IMR-90 (cell line): ENCODE measurements around the gene STRIP2. TPM values are rescaled to one million over a fixed set of nuclear protein-coding genes. Genes with fewer than 3 reads are reported as not detected.

Experiments
- ATAC-seq: fragments of 200-7000 bp; cut with Tn5 transposase; 2 replicates; pipeline ENCODE4 v1.9.1; 2020; ENCODE audit warnings: low read depth, mild to moderate bottlenecking, moderate library complexity
- BruUV-seq: library from RNA; stranded (reverse); fragments of 400-500 nt; replicated peaks from 2 replicates; lab custom pipeline; 2021; lab: Mats Ljungman, UMichigan
- CTCF ChIA-PET: fragments of 300-600 bp; formaldehyde crosslinking; extraction: SDS; loops from one replicate; lab custom pipeline; 2021; ENCODE audit warnings: antibody characterized with exemption; lab: Yijun Ruan, JAX
- POLR2A ChIA-PET: fragments of 300-600 bp; sonication (Branson Sonifier 250); formaldehyde crosslinking; loops from one replicate; lab custom pipeline; 2022; ENCODE audit warnings: antibody characterized with exemption; ENCODE audit not compliant: unreplicated experiment; lab: Charles Lee
- DNase-seq: peaks from one replicate; pipeline ENCODE4 v3.0.0; 2013
- H2AFZ ChIP-seq: replicated peaks from 2 replicates; pipeline ENCODE3; 2013; ENCODE audit warnings: low read length, mild to moderate bottlenecking; ENCODE audit not compliant: poor library complexity
- H2AK5ac ChIP-seq: 2 replicates; pipeline ENCODE4 v1.6.1; 2013; ENCODE audit warnings: low read depth, low read length, inconsistent platforms
- H2AK9ac ChIP-seq: replicated peaks from 2 replicates; pipeline ENCODE3; 2013; ENCODE audit warnings: mild to moderate bottlenecking, low read depth, low read length, moderate library complexity; ENCODE audit not compliant: poor library complexity
- H2BK120ac ChIP-seq: 2 replicates; pipeline ENCODE4 v1.6.1; 2013; ENCODE audit warnings: low read depth, low read length, inconsistent platforms
- H2BK15ac ChIP-seq: 3 replicates; pipeline ENCODE4 v1.6.1; 2013; ENCODE audit warnings: low read depth, low read length, inconsistent platforms
- H2BK20ac ChIP-seq: 2 replicates; pipeline ENCODE4 v1.6.1; 2013; ENCODE audit warnings: low read depth, mild to moderate bottlenecking, inconsistent platforms, low read length, moderate library complexity
- H2BK5ac ChIP-seq: 2 replicates; pipeline ENCODE4 v1.6.1; 2013; ENCODE audit warnings: mild to moderate bottlenecking, low read depth, low read length, inconsistent platforms; ENCODE audit not compliant: poor library complexity, severe bottlenecking
- H3K14ac ChIP-seq: replicated peaks from 2 replicates; pipeline ENCODE4 v1.6.1; 2013; ENCODE audit warnings: low read depth, low read length, inconsistent platforms
- H3K18ac ChIP-seq: 2 replicates; pipeline ENCODE4 v1.6.1; 2013; ENCODE audit warnings: low read depth, low read length, control low read depth
- H3K23ac ChIP-seq: 2 replicates; pipeline ENCODE4 v1.6.1; 2013; ENCODE audit warnings: low read depth, low read length, inconsistent platforms
- H3K27ac ChIP-seq: 2 replicates; pipeline ENCODE4 v1.5.1; 2013; ENCODE audit warnings: mild to moderate bottlenecking, control low read depth, low read length; ENCODE audit not compliant: insufficient read depth
- H3K27me3 ChIP-seq: 2 replicates; pipeline ENCODE4 v1.6.1; 2013; ENCODE audit warnings: low read length; ENCODE audit not compliant: control insufficient read depth, insufficient read depth
- H3K36me3 ChIP-seq: 2 replicates; pipeline ENCODE4 v1.6.1; 2013; ENCODE audit warnings: low read length, mixed read lengths; ENCODE audit not compliant: control insufficient read depth, insufficient read depth
- H3K4ac ChIP-seq: 2 replicates; pipeline ENCODE4 v1.6.1; 2013; ENCODE audit warnings: low read depth, low read length, inconsistent platforms
- H3K4me1 ChIP-seq: 2 replicates; pipeline ENCODE4 v1.6.1; 2013; ENCODE audit warnings: low read length, mixed read lengths; ENCODE audit not compliant: control insufficient read depth, insufficient read depth
- H3K4me2 ChIP-seq: 2 replicates; pipeline ENCODE4 v1.6.1; 2013; ENCODE audit warnings: low read depth, mild to moderate bottlenecking, control low read depth, low read length, moderate library complexity
- H3K4me3 ChIP-seq: 2 replicates; pipeline ENCODE4 v1.5.1; 2013; ENCODE audit warnings: low read depth, mild to moderate bottlenecking, control low read depth, low read length, moderate library complexity; ENCODE audit not compliant: insufficient read depth
- H3K56ac ChIP-seq: 2 replicates; pipeline ENCODE4 v1.6.1; 2013; ENCODE audit warnings: low read length, inconsistent platforms; ENCODE audit not compliant: insufficient read depth; ENCODE audit errors: extremely low read depth
- H3K79me1 ChIP-seq, 2 experiments: 2 replicates each; pipeline ENCODE4 v1.6.1; 2013; ENCODE audit warnings: low read length in 2 of 2, inconsistent platforms in 1 of 2, low read depth in 1 of 2
- H3K9ac ChIP-seq: 2 replicates; pipeline ENCODE4 v1.6.1; 2013; ENCODE audit warnings: low read depth, low read length, control low read depth
- H3K9me1 ChIP-seq: 2 replicates; pipeline ENCODE4 v1.6.1; 2013; ENCODE audit warnings: low read length, inconsistent platforms; ENCODE audit not compliant: insufficient read depth
- H3K9me3 ChIP-seq: 2 replicates; pipeline ENCODE4 v1.6.1; 2013; ENCODE audit warnings: low read length; ENCODE audit not compliant: control insufficient read depth, insufficient read depth
- H4K20me1 ChIP-seq: 2 replicates; pipeline ENCODE4 v1.6.1; 2013; ENCODE audit warnings: low read length, inconsistent platforms; ENCODE audit not compliant: insufficient read depth
- H4K5ac ChIP-seq: 2 replicates; pipeline ENCODE4 v1.6.1; 2013; ENCODE audit warnings: mild to moderate bottlenecking, low read depth, low read length, control low read depth
- H4K8ac ChIP-seq, 2 experiments: 2 replicates each; pipeline ENCODE4 v1.6.1; 2013; ENCODE audit warnings: low read depth in 2 of 2, low read length in 2 of 2, control low read depth in 1 of 2, inconsistent platforms in 1 of 2
- H4K91ac ChIP-seq: 2 replicates; pipeline ENCODE4 v1.6.1; 2013; ENCODE audit warnings: low read depth, low read length, inconsistent platforms; ENCODE audit not compliant: insufficient read depth
- BHLHE40 ChIP-seq: fragments of 150-350 bp; IDR thresholded peaks from 2 replicates; pipeline ENCODE4 v1.6.1; 2016; ENCODE audit warnings: mild to moderate bottlenecking, low read depth, low read length
- CEBPB ChIP-seq: IDR thresholded peaks from 2 replicates; pipeline ENCODE4 v1.6.1; 2012; ENCODE audit warnings: low read depth, low read length, improper control_type of control experiment
- CHD1 ChIP-seq: IDR thresholded peaks from 2 replicates; pipeline ENCODE4 v1.6.1; 2012; ENCODE audit warnings: low read depth, low read length, improper control_type of control experiment
- CTCF ChIP-seq: conservative IDR thresholded peaks from 2 replicates; pipeline ENCODE4 v1.5.1; 2012; ENCODE audit warnings: mild to moderate bottlenecking, low read depth, low read length, improper control_type of control experiment
- ELK1 ChIP-seq: fragments of 150-350 bp; IDR thresholded peaks from 2 replicates; pipeline ENCODE4 v1.6.1; 2016; ENCODE audit warnings: low read depth, mild to moderate bottlenecking, low read length, moderate library complexity, borderline replicate concordance
- FOS ChIP-seq: fragments of 150-350 bp; IDR thresholded peaks from 2 replicates; pipeline ENCODE4 v1.6.1; 2016; ENCODE audit warnings: low read depth, low read length
- MAFK ChIP-seq: IDR thresholded peaks from 2 replicates; pipeline ENCODE4 v1.6.1; 2012; ENCODE audit warnings: low read depth, low read length, improper control_type of control experiment
- MAZ ChIP-seq: IDR thresholded peaks from 2 replicates; pipeline ENCODE4 v1.6.1; 2012; ENCODE audit warnings: low read depth, mild to moderate bottlenecking, low read length, improper control_type of control experiment, moderate library complexity, borderline replicate concordance
- MXI1 ChIP-seq: IDR thresholded peaks from 2 replicates; pipeline ENCODE4 v1.6.1; 2012; ENCODE audit warnings: low read depth, mild to moderate bottlenecking, low read length, moderate library complexity, borderline replicate concordance
- NFE2L2 ChIP-seq: fragments of 150-350 bp; IDR thresholded peaks from 2 replicates; pipeline ENCODE4 v1.6.1; 2016; ENCODE audit warnings: low read depth, mild to moderate bottlenecking, low read length
- POLR2A ChIP-seq: IDR thresholded peaks from 2 replicates; pipeline ENCODE4 v1.6.1; 2012; ENCODE audit warnings: mild to moderate bottlenecking, low read depth, low read length
- RAD21 ChIP-seq: IDR thresholded peaks from 2 replicates; pipeline ENCODE4 v1.6.1; 2012; ENCODE audit warnings: low read length, improper control_type of control experiment
- RCOR1 ChIP-seq: IDR thresholded peaks from 2 replicates; pipeline ENCODE4 v1.6.1; 2012; ENCODE audit warnings: mild to moderate bottlenecking, low read length, improper control_type of control experiment; ENCODE audit not compliant: insufficient replicate concordance
- RFX5 ChIP-seq: IDR thresholded peaks from 2 replicates; pipeline ENCODE4 v1.8.0; 2012; ENCODE audit warnings: low read depth, mild to moderate bottlenecking, low read length, moderate library complexity
- SMC3 ChIP-seq: fragments of 150-350 bp; IDR thresholded peaks from 2 replicates; pipeline ENCODE4 v1.6.1; 2016; ENCODE audit warnings: low read depth, mild to moderate bottlenecking, antibody characterized with exemption, low read length, moderate library complexity
- USF2 ChIP-seq: fragments of 150-350 bp; IDR thresholded peaks from 2 replicates; pipeline ENCODE4 v1.6.1; 2017; ENCODE audit warnings: mild to moderate bottlenecking, antibody characterized with exemption, low read length, low read depth
- WGBS, 2 experiments: methylation state at CpG; one replicate each; pipeline versions ENCODE4 v1.1.5 to v1.1.7; 2013; ENCODE audit warnings: missing lambda C conversion rate in 2 of 2; ENCODE audit not compliant: insufficient read length in 1 of 2; ENCODE audit errors: extremely low coverage in 2 of 2; 5-methylcytosine and 5-hydroxymethylcytosine counted together
- dilution Hi-C: fragments of 300-500 bp; cut with HindIII; formaldehyde crosslinking; loops from one replicate; pipeline ENCODE4 v1.14.3; 2018; ENCODE audit warnings: low sequenced_read_pairs; ENCODE audit not compliant: unreplicated experiment
- in situ Hi-C: fragments of 300-500 bp; cut with MboI; formaldehyde crosslinking; loops from 3 replicates; pipeline ENCODE4 v1.14.3; 2019; ENCODE audit warnings: low sequenced_read_pairs, inconsistent platforms, mixed read lengths
- intact Hi-C: fragments of 100-400 bp; cut with micrococcal nuclease; formaldehyde crosslinking; loops from 2 replicates; pipeline ENCODE4 v1.10.0; 2022
- polyA plus RNA-seq, 3 experiments: library from polyadenylated mRNA; depleted of rRNA; stranded (reverse); fragments of >200 nt; gene quantifications; 2 replicates each; pipeline ENCODE4 v1.2.3, GENCODE V29; 2012; ENCODE audit warnings: low replicate concordance in 1 of 3
- total RNA-seq: library from RNA; depleted of rRNA; stranded (reverse); fragments of >200 nt; gene quantifications from 2 replicates; pipeline ENCODE4 v1.2.3, GENCODE V29; 2012

The STRIP2 gene
- total and polyA plus RNA-seq, 2 of the 4 experiments (the other 2 are of a cell fraction), result 1.8 to 3.0 TPM

GRCh38 chr7:129464194-129464593 is 30.0 kb downstream of the STRIP2 start:
- Histone ChIP-seq H2BK120ac (no peak overlapping the region), H2BK15ac (no peak overlapping the region), H3K4me3 (no peak overlapping the region), H3K36me3 (no peaks in the 10 kb centered on the region; the same call in 1 of the 2 replicates), H2BK5ac (no peak overlapping the region), H3K23ac (no peak overlapping the region), H3K79me1 (no peaks in the 10 kb centered on the region), H3K18ac (no peak overlapping the region), H3K4me1 (no peaks in the 10 kb centered on the region; the same call in 1 of the 2 replicates), H3K4ac (no peak overlapping the region), H3K9ac (no peak overlapping the region), H3K27me3 (no peaks in the 10 kb centered on the region), H4K8ac (no peak overlapping the region), H2BK20ac (no peak overlapping the region), H2AK9ac (no peak overlapping the region), H3K27ac (no peak overlapping the region), H3K14ac (no peak overlapping the region), H4K91ac (no peak overlapping the region), H3K9me3 (no peaks in the 10 kb centered on the region), H2AFZ (no peak overlapping the region), H3K56ac (no peak overlapping the region), H4K5ac (no peak overlapping the region), H4K20me1 (no peaks in the 10 kb centered on the region), H3K4me2 (no peak overlapping the region), H3K9me1 (peaks cover 5% of the 10 kb centered on the region), H2AK5ac (no peak overlapping the region)
- ATAC-seq (no peak), DNase-seq (no peak)
- in situ Hi-C loops, result loop anchor here (5.0 kb wide), 1 partner anchor 92 kb away; no protein-coding TSS in a partner anchor
- no TSS peak for BruUV-seq
- WGBS, 2 experiments, result 100% methylated on average over 1 of the region's 4 CpGs; no CpG with 5 or more reads in 1 of the 2 experiments
- ChIA-PET CTCF (interaction anchor here (1.6 kb wide), 1 partner anchor 96 kb away, joined by 3 read pairs; no protein-coding TSS in a partner anchor), POLR2A (no interaction called here)
- no peak for TF ChIP-seq CHD1
- TF ChIP-seq CEBPB, result no peak
- no peak for TF ChIP-seq BHLHE40
- TF ChIP-seq SMC3, result no peak
- TF ChIP-seq RCOR1, result no peak
- TF ChIP-seq USF2, result no peak
- TF ChIP-seq CTCF, result no peak
- TF ChIP-seq MAFK, result no peak
- no peak for TF ChIP-seq RAD21
- TF ChIP-seq RFX5, result no peak
- TF ChIP-seq FOS, result no peak
- TF ChIP-seq MXI1, result no peak
- no peak for TF ChIP-seq MAZ
- no peak for TF ChIP-seq ELK1
- no peak for TF ChIP-seq NFE2L2
- TF ChIP-seq POLR2A, result no peak
- intact Hi-C loops, result no loop called here
- dilution Hi-C loops, result no loop called here
